GM23338 (cell line): ENCODE measurements around the gene SLC16A12. TPM values are rescaled to one million over a fixed set of nuclear protein-coding genes. Genes with fewer than 3 reads are reported as not detected.

ENCODE experiments used
- ATAC-seq: fragments of 200-7000 bp; cut with Tn5 transposase; 3 replicates; pipeline ENCODE4 v1.9.1; 2020
- DNase-seq: peaks from one replicate; pipeline ENCODE4 v3.0.0-alpha.2; 2015; ENCODE audit warnings: low spot score
- H2AFZ ChIP-seq: fragments of 200-600 bp; sonication (generic); 2 replicates; pipeline ENCODE4 v1.8.0; 2016; ENCODE audit warnings: antibody characterized with exemption, mild to moderate bottlenecking, moderate library complexity
- H3F3A ChIP-seq: fragments of 200-600 bp; sonication (generic); replicated peaks from 2 replicates; pipeline ENCODE4 v1.8.0; 2017; ENCODE audit warnings: antibody characterized with exemption, mixed run types, low read depth
- H3K27ac ChIP-seq: fragments of 200-600 bp; sonication (generic); 2 replicates; pipeline ENCODE4 v1.6.1; 2016; ENCODE audit warnings: low read depth
- H3K27me3 ChIP-seq: fragments of 200-600 bp; sonication (generic); 2 replicates; pipeline ENCODE4 v1.8.0; 2016; ENCODE audit warnings: mild to moderate bottlenecking, mixed run types, moderate library complexity; ENCODE audit not compliant: insufficient read depth
- H3K36me3 ChIP-seq: fragments of 200-600 bp; sonication (generic); 2 replicates; pipeline ENCODE4 v1.8.0; 2016; ENCODE audit warnings: mild to moderate bottlenecking; ENCODE audit not compliant: insufficient read depth
- H3K4me1 ChIP-seq: fragments of 200-600 bp; sonication (generic); 2 replicates; pipeline ENCODE4 v1.8.0; 2016; ENCODE audit warnings: mild to moderate bottlenecking, moderate library complexity; ENCODE audit not compliant: insufficient read depth
- H3K4me2 ChIP-seq: fragments of 200-600 bp; sonication (generic); 2 replicates; pipeline ENCODE4 v1.7.1; 2017; ENCODE audit warnings: mixed run types
- H3K4me3 ChIP-seq: fragments of 200-600 bp; sonication (generic); 2 replicates; pipeline ENCODE4 v1.6.1; 2016; ENCODE audit warnings: mixed run types
- H3K79me2 ChIP-seq: fragments of 200-600 bp; sonication (generic); replicated peaks from 2 replicates; pipeline ENCODE4 v1.8.0; 2017; ENCODE audit warnings: mild to moderate bottlenecking; ENCODE audit not compliant: insufficient read depth
- H3K9me2 ChIP-seq: fragments of 200-600 bp; sonication (generic); 2 replicates; pipeline ENCODE4 v1.8.0; 2017; ENCODE audit not compliant: insufficient read depth
- H4K20me1 ChIP-seq: fragments of 200-600 bp; sonication (generic); replicated peaks from 2 replicates; pipeline ENCODE4 v1.8.0; 2017; ENCODE audit warnings: mild to moderate bottlenecking; ENCODE audit not compliant: insufficient read depth
- H3K27ac Mint-ChIP-seq: 2 replicates; pipeline ENCODE4 v1.8.0; 2020; ENCODE audit warnings: inconsistent platforms, mild to moderate bottlenecking, moderate library complexity, mixed read lengths
- H3K27me3 Mint-ChIP-seq: 3 replicates; pipeline ENCODE4 v1.8.0; 2022; ENCODE audit warnings: low read depth, mild to moderate bottlenecking, moderate library complexity, mixed read lengths, inconsistent platforms; ENCODE audit not compliant: insufficient read depth, poor library complexity
- H3K36me3 Mint-ChIP-seq: 3 replicates; pipeline ENCODE4 v1.8.0; 2021; ENCODE audit warnings: low read depth, mild to moderate bottlenecking, inconsistent platforms, moderate library complexity, mixed read lengths
- H3K4me1 Mint-ChIP-seq: 3 replicates; pipeline ENCODE4 v1.8.0; 2020; ENCODE audit warnings: mild to moderate bottlenecking, inconsistent platforms, mixed read lengths
- H3K4me3 Mint-ChIP-seq: 3 replicates; pipeline ENCODE4 v1.8.0; 2021; ENCODE audit warnings: moderate library complexity, mild to moderate bottlenecking, inconsistent platforms, mixed read lengths
- H3K9me3 Mint-ChIP-seq: 3 replicates; pipeline ENCODE4 v1.8.0; 2020; ENCODE audit warnings: moderate library complexity, mild to moderate bottlenecking, inconsistent platforms, mixed read lengths
- CREB1 ChIP-seq: fragments of 250-450 bp; sonication (Bioruptor Pico); IDR thresholded peaks from 2 replicates; pipeline ENCODE4 v1.5.0; 2020; ENCODE audit warnings: low read depth, mild to moderate bottlenecking, moderate library complexity
- EZH2phosphoT487 ChIP-seq: fragments of 200-600 bp; sonication (generic); IDR thresholded peaks from one replicate; pipeline ENCODE4 v1.8.1; 2018; ENCODE audit warnings: antibody characterized with exemption; ENCODE audit not compliant: unreplicated experiment
- NANOG ChIP-seq: IDR thresholded peaks from 2 replicates; pipeline ENCODE4 v1.6.1; 2016; ENCODE audit warnings: antibody characterized with exemption, borderline replicate concordance
- POLR2AphosphoS5 ChIP-seq: IDR thresholded peaks from 2 replicates; pipeline ENCODE4 v1.6.1; 2016; ENCODE audit warnings: antibody characterized with exemption, low read depth
- ZNF114 ChIP-seq: fragments of 250-450 bp; sonication (Bioruptor Pico); IDR thresholded peaks from 2 replicates; pipeline ENCODE4 v1.5.0; 2020; ENCODE audit warnings: mild to moderate bottlenecking, moderate library complexity
- ZNF331 ChIP-seq: fragments of 250-450 bp; sonication (Bioruptor Pico); IDR thresholded peaks from 2 replicates; pipeline ENCODE4 v1.5.0; 2020; ENCODE audit warnings: low read depth, mild to moderate bottlenecking, moderate library complexity
- polyA plus RNA-seq: library from polyadenylated mRNA; unstranded; fragments of >200 nt; fragmentation: Nextera tagmentation; extraction: Ambion mirVana; gene quantifications from 2 replicates; pipeline ENCODE4 v1.2.1, GENCODE V29; 2016
- total RNA-seq: library from RNA; depleted of rRNA; stranded (reverse); fragments of >200 nt; shearing (Covaris generic); gene quantifications from 2 replicates; pipeline ENCODE4 v1.2.3, GENCODE V29; 2014
- TF ChIP-seq, protein P1 (sequence below): IDR thresholded peaks from one replicate; pipeline ENCODE4 v1.6.1; 2018; ENCODE audit warnings: antibody characterized with exemption; ENCODE audit not compliant: unreplicated experiment
- TF ChIP-seq, protein P2 (sequence below): IDR thresholded peaks from 2 replicates; pipeline ENCODE4 v1.6.1; 2016; ENCODE audit warnings: antibody characterized with exemption

Gene SLC16A12
- total and polyA plus RNA-seq, 2 experiments from 2014 or later: 0.84 to 2.0 TPM

DNA sequence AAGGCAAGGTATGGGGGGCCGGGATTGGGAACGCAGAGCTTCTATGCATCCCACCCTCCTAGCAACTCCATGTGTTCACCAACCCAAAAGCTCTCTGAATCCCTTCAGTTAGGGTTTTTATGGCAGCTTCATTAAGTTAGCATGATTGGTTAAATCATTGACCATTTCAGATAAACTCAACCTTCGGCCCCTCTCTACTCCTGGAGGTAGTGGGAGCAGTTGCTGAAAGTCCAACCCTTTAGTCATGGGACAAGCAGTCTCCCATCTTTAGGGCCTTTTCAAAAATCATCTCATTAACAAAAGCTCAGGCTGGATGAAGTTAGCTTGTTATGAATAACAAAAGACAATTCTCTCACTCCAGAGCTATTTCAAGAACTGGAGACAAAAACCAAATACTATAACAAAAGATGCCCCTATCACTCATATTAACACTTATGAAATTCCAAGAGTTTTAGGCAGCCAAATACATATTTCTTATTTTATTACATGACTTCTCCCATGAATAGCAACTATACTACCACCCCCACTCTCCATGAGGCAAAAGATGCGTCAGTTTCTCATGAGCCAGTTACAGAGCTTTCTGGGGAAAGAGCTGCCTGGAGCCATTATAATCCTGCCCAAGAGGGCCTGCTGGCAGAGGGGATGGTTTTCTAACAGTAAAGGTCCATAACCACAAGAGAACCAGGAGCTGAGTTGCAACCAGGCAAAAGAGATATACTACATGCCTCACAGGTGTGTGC lies 44.6 kb downstream of the SLC16A12 start (continued):
- TF ChIP-seq EZH2phosphoT487 (no peak), CREB1 (CRISPR knock-in tag) (no peak), POLR2AphosphoS5 (no peak), NANOG (no peak), ZNF331 (no peak)
- TF ChIP-seq, protein P1, sequence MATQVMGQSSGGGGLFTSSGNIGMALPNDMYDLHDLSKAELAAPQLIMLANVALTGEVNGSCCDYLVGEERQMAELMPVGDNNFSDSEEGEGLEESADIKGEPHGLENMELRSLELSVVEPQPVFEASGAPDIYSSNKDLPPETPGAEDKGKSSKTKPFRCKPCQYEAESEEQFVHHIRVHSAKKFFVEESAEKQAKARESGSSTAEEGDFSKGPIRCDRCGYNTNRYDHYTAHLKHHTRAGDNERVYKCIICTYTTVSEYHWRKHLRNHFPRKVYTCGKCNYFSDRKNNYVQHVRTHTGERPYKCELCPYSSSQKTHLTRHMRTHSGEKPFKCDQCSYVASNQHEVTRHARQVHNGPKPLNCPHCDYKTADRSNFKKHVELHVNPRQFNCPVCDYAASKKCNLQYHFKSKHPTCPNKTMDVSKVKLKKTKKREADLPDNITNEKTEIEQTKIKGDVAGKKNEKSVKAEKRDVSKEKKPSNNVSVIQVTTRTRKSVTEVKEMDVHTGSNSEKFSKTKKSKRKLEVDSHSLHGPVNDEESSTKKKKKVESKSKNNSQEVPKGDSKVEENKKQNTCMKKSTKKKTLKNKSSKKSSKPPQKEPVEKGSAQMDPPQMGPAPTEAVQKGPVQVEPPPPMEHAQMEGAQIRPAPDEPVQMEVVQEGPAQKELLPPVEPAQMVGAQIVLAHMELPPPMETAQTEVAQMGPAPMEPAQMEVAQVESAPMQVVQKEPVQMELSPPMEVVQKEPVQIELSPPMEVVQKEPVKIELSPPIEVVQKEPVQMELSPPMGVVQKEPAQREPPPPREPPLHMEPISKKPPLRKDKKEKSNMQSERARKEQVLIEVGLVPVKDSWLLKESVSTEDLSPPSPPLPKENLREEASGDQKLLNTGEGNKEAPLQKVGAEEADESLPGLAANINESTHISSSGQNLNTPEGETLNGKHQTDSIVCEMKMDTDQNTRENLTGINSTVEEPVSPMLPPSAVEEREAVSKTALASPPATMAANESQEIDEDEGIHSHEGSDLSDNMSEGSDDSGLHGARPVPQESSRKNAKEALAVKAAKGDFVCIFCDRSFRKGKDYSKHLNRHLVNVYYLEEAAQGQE: no peak

GRCh38 chr10:89482256-89482655 lies 53.1 kb downstream of the SLC16A12 start:
- Histone ChIP-seq H3K79me2 (no peaks in the 10 kb centered on the region), H3F3A (no peaks in the 10 kb centered on the region), H3K27me3 (no peaks in the 10 kb centered on the region), H3K4me1 (0 out of 2 replicates have a peak, but pooled peaks cover 4% of the 10 kb centered on the region), H3K36me3 (no peaks in the 10 kb centered on the region), H2AFZ (no peak overlapping the region), H4K20me1 (no peaks in the 10 kb centered on the region), H3K4me3 (no peak overlapping the region), H3K4me2 (no peak overlapping the region), H3K9me2 (no peaks in the 10 kb centered on the region), H3K27ac (no peak overlapping the region)
- Mint-ChIP-seq H3K27ac (no peak overlapping the region), H3K36me3 (no peaks in the 10 kb centered on the region), H3K9me3 (no peaks in the 10 kb centered on the region; the same call in 2 of the 3 replicates), H3K27me3 (no peaks in the 10 kb centered on the region), H3K4me1 (peaks cover 15% of the 10 kb centered on the region), H3K4me3 (no peak overlapping the region)
- ATAC-seq: no peak
- no peak for TF ChIP-seq NANOG
- TF ChIP-seq, protein P1: no peak
- TF ChIP-seq, protein P2, sequence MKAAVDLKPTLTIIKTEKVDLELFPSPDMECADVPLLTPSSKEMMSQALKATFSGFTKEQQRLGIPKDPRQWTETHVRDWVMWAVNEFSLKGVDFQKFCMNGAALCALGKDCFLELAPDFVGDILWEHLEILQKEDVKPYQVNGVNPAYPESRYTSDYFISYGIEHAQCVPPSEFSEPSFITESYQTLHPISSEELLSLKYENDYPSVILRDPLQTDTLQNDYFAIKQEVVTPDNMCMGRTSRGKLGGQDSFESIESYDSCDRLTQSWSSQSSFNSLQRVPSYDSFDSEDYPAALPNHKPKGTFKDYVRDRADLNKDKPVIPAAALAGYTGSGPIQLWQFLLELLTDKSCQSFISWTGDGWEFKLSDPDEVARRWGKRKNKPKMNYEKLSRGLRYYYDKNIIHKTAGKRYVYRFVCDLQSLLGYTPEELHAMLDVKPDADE: no peak
- no peak for TF ChIP-seq ZNF331
- no peak for TF ChIP-seq ZNF114 (CRISPR knock-in tag)
- no peak for DNase-seq
